ES-I3 (cell line): ENCODE measurements around the gene RYR1.
"Not testable (repeated sequence)": the region's sequence is repeated elsewhere in the genome, so short reads cannot be mapped to it uniquely, and the experiment has no call there.

ENCODE experiments used
- H3K36me3 ChIP-seq: 2 replicates; pipeline ENCODE4 v1.6.1; 2013; ENCODE audit warnings: mild to moderate bottlenecking, low read length, control low read depth, moderate library complexity; ENCODE audit not compliant: insufficient read depth
- H3K4me1 ChIP-seq: 2 replicates; pipeline ENCODE4 v1.6.1; 2013; ENCODE audit warnings: mild to moderate bottlenecking, control low read depth, low read length; ENCODE audit not compliant: insufficient read depth
- H3K9ac ChIP-seq: 2 replicates; pipeline ENCODE4 v1.6.1; 2013; ENCODE audit warnings: low read depth, mild to moderate bottlenecking, low read length, moderate library complexity
- H3K9me3 ChIP-seq: 2 replicates; pipeline ENCODE4 v1.6.1; 2013; ENCODE audit warnings: mild to moderate bottlenecking, low read length, moderate library complexity; ENCODE audit not compliant: control insufficient read depth, insufficient read depth

Gene RYR1

DNA sequence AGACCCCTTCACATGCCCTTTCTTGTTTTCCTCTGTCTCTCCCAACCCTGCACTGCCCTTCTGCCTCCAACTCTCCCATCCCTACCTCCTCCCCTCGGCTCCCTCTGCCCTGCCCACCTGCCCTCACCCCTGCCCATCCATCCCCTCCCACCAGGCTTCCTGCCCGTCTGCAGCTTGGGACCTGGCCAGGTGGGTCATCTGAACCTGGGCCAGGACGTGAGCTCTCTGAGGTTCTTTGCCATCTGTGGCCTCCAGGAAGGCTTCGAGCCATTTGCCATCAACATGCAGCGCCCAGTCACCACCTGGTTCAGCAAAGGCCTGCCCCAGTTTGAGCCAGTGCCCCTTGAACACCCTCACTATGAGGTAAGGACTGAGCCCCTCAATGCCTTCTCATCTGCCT, 35.7 kb downstream of the RYR1 start:
- no peak overlapping the region for H3K9ac ChIP-seq
- H3K4me1 ChIP-seq = peaks cover 2% of the 10 kb centered on the region; the same call in 1 of the 2 replicates
- no peaks in the 10 kb centered on the region for H3K9me3 ChIP-seq
- H3K36me3 ChIP-seq = no peaks in the 10 kb centered on the region; the same call in 1 of the 2 replicates

- no peak overlapping the region for H3K9ac ChIP-seq
- no peaks in the 10 kb centered on the region; the same call in 1 of the 2 replicates for H3K36me3 ChIP-seq
- H3K4me1 ChIP-seq = 0 out of 2 replicates have a peak, but pooled peaks cover 2% of the 10 kb centered on the region
- H3K9me3 ChIP-seq = no peaks in the 10 kb centered on the region
These were observed 37.4 kb downstream of the RYR1 start for GRCh38 chr19:38470788-38471480.

- not testable (repeated sequence) for H3K36me3 ChIP-seq, H3K9me3 ChIP-seq, H3K4me1 ChIP-seq, H3K9ac ChIP-seq
These were observed 39.2 kb downstream of the RYR1 start for GRCh38 chr19:38472725-38473124.

DNA sequence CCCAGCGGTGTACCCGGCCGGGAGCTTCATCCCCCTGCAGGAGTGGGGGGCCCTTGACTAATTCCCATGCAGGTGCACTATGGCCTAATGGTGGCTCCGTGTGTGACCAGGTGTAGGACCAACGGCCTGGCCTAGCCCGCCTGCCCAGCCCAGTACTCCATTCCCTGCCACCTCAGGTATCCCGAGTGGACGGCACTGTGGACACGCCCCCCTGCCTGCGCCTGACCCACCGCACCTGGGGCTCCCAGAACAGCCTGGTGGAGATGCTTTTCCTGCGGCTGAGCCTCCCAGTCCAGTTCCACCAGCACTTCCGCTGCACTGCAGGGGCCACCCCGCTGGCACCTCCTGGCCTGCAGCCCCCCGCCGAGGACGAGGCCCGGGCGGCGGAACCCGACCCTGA, 39.7 kb downstream of the RYR1 start:
- H3K9ac ChIP-seq = no peak overlapping the region
- H3K36me3 ChIP-seq = no peaks in the 10 kb centered on the region
- H3K4me1 ChIP-seq = 0 out of 2 replicates have a peak, but pooled peaks cover 2% of the 10 kb centered on the region
- no peaks in the 10 kb centered on the region for H3K9me3 ChIP-seq

GRCh38 chr19:38475176-38475575, 41.7 kb downstream of the RYR1 start:
- Histone ChIP-seq H3K4me1 (0 out of 2 replicates have a peak, but pooled peaks cover 2% of the 10 kb centered on the region), H3K9ac (no peak overlapping the region), H3K9me3 (no peaks in the 10 kb centered on the region), H3K36me3 (no peaks in the 10 kb centered on the region)

GRCh38 chr19:38478273-38478971, 44.9 kb downstream of the RYR1 start:
- Histone ChIP-seq H3K9ac (no peak overlapping the region), H3K36me3 (no peaks in the 10 kb centered on the region), H3K4me1 (no peaks in the 10 kb centered on the region), H3K9me3 (no peaks in the 10 kb centered on the region)

DNA sequence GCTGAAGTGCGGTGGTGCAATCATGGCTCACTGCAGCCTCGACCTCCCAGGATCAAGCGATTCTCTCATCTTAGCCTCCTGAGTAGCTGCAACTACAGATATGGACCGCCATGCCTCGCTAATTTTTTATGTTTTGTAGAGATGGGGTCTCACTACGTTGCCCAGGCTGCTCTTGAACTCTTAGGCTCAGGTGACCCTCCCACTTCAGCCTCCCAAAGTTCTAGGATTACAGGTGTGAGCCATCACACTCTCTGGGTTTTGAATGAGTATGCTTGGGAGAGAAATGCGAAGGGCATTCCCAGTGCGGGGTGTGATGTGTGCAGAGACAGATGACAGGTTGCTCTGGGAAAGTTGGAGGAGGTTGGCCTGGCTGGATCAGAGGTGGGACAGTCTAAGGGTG, 49.0 kb downstream of the RYR1 start:
- Histone ChIP-seq H3K36me3 (peaks cover 6% of the 10 kb centered on the region; the same call in 1 of the 2 replicates), H3K4me1 (no peaks in the 10 kb centered on the region)

DNA sequence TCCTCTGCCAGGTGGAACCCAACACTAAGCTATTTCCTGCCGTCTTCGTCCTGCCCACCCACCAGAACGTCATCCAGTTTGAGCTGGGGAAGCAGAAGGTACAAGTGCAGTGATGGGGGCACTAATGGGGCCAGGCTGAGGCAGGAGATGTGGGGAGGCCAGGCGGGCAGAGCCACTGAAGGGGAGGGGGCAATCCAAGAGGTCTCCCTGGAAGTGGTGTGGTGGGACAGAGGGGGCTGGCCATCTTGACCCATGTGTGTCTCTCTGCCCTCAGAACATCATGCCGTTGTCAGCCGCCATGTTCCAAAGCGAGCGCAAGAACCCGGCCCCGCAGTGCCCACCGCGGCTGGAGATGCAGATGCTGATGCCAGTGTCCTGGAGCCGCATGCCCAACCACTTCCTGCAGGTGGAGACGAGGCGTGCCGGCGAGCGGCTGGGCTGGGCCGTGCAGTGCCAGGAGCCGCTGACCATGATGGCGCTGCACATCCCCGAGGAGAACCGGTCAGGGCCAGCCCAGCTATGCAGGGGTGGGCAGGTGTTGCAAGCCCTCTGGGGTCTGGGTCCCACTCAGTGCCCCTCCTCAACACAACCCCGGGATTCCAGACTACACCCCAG, 49.6 kb downstream of the RYR1 start:
- Histone ChIP-seq H3K4me1 (no peaks in the 10 kb centered on the region), H3K9ac (no peak overlapping the region), H3K9me3 (no peaks in the 10 kb centered on the region), H3K36me3 (peaks cover 6% of the 10 kb centered on the region; the same call in 1 of the 2 replicates)

More for the DNA sequence above, 49.0 kb downstream of the RYR1 start:
- no peak overlapping the region for H3K9ac ChIP-seq
- no peaks in the 10 kb centered on the region for H3K9me3 ChIP-seq

- Histone ChIP-seq H3K9ac (no peak overlapping the region), H3K36me3 (peaks cover 6% of the 10 kb centered on the region; the same call in 1 of the 2 replicates), H3K4me1 (no peaks in the 10 kb centered on the region), H3K9me3 (no peaks in the 10 kb centered on the region)
These were observed 51.3 kb downstream of the RYR1 start for GRCh38 chr19:38484747-38485146.

- H3K9me3 ChIP-seq = no peaks in the 10 kb centered on the region
- H3K4me1 ChIP-seq = no peaks in the 10 kb centered on the region
- H3K9ac ChIP-seq = no peak overlapping the region
- H3K36me3 ChIP-seq = peaks cover 12% of the 10 kb centered on the region
These were observed 52.2 kb downstream of the RYR1 start for GRCh38 chr19:38485541-38486285.

DNA sequence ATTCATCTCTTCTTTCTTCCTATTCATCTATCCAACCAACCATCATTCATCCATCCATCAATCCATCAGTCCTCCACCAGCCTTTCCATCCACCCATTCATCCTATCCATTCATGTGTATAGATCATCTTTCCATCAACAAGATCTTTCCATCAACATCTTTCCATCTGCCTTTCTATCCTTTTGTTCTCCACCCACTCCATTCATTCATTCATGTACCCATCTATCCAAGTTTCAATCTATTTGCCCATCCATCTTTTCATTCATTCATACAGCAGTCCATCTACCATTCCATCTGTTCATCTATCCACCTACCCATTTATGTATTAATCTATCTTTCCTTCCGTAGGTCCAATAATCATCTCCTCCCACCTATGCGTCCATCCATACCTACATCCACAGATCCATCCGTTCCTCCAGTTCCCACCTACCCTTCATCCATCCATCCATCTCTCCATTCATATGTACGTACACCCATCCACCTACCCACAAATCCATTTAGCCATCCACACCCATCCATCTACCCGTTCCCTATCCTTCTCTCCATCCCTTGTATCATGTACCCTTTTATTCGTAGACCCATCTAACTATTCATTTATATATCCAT, 53.3 kb downstream of the RYR1 start:
- no peak overlapping the region for H3K9ac ChIP-seq
- peaks cover 15% of the 10 kb centered on the region for H3K36me3 ChIP-seq
- no peaks in the 10 kb centered on the region for H3K4me1 ChIP-seq
- no peaks in the 10 kb centered on the region for H3K9me3 ChIP-seq

DNA sequence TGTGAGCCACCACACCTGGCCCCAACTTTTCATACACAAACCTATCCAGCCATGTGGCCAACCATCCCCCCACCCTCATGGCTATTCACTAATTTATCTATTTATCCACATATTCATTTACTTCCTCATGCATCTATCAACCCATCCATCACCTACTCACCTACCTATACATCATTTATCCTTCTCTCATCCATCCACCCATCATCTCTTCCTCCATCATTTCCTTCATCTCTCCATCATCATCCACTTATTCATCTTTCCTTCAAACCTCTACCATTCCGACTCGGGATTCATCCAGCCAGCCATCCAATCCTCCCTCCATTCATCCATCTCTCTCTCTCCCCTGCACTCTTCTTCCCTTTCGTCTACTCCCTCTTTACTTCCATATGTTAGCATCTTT, 54.6 kb downstream of the RYR1 start:
- no peaks in the 10 kb centered on the region for H3K9me3 ChIP-seq
- no peaks in the 10 kb centered on the region for H3K4me1 ChIP-seq
- no peak overlapping the region for H3K9ac ChIP-seq
- H3K36me3 ChIP-seq = peaks cover 15% of the 10 kb centered on the region

DNA sequence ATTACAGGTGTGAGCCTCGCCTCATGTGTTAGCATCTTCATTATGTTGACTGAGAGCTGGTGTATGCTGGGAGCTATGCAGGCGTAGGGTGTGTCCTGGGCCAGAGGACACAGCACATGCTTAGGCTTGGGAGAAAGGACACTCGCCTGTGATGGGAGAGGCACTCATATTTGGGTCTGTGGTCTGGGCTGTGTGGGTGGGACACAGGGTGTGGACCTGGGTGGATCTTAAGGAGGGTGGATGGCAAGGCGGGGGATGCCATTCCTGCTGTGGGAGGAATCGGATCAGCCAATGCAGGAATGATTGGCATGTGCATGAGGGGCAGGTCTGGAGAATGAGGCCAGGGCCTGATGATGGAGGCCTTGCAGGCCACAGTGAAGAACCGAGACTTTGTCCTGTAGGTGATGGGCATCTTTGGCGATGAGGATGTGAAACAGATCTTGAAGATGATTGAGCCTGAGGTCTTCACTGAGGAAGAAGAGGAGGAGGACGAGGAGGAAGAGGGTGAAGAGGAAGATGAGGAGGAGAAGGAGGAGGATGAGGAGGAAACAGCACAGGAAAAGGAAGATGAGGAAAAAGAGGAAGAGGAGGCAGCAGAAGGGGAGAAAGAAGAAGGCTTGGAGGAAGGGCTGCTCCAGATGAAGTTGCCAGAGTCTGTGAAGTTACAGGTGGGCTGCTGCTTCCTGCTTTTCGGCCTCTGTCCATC, 55.4 kb downstream of the RYR1 start:
- H3K9me3 ChIP-seq = no peaks in the 10 kb centered on the region
- peaks cover 15% of the 10 kb centered on the region for H3K36me3 ChIP-seq
- no peak overlapping the region for H3K9ac ChIP-seq
- H3K4me1 ChIP-seq = no peaks in the 10 kb centered on the region
